Muscle of back (tissue), 11 donors: ENCODE data around the gene SRBD1. TPM values are rescaled to one million over a fixed set of nuclear protein-coding genes. Genes with fewer than 3 reads are reported as not detected.

Experiments used
- DNase-seq, 3 donors: peaks; one replicate each; pipeline versions ENCODE4 v3.0.0 to v3.0.0-alpha.2; 2013
- polyA plus RNA-seq, 10 donors: library from polyadenylated mRNA; unstranded; fragments of 120-200 nt; gene quantifications; one replicate each; pipeline ENCODE4 v1.2.1, GENCODE V29; 2013; ENCODE audit not compliant: insufficient read length in 10 of 10

Gene SRBD1
- polyA plus RNA-seq, 10 donors = 9.2 to 14.0 (median 11.0) TPM

GRCh38 chr2:45470531-45470930 lies 140.5 kb downstream of the SRBD1 start:
- peak; percentile 57 to 88 (median 83) for DNase-seq

- DNase-seq = peak in 1 of 3 donors; percentile 55
These were observed 141.6 kb downstream of the SRBD1 start for GRCh38 chr2:45469314-45470099.

GRCh38 chr2:45468279-45468678 lies 142.8 kb downstream of the SRBD1 start:
- no peak for DNase-seq

- no peak for DNase-seq
These were observed 145.0 kb downstream of the SRBD1 start for GRCh38 chr2:45466053-45466452.

GRCh38 chr2:45460825-45461224 lies 150.2 kb downstream of the SRBD1 start:
- DNase-seq = no peak

- DNase-seq = no peak
These were observed 151.2 kb downstream of the SRBD1 start for GRCh38 chr2:45459860-45460259.

- peak in 1 of 3 donors; percentile 51 for DNase-seq
These were observed 152.0 kb downstream of the SRBD1 start for GRCh38 chr2:45458909-45459563.

- no peak for DNase-seq
These were observed 153.7 kb downstream of the SRBD1 start for GRCh38 chr2:45457211-45457945.

- DNase-seq = peak; percentile 84 to 92 (median 89)
These were observed 158.2 kb downstream of the SRBD1 start for GRCh38 chr2:45452866-45453265.

GRCh38 chr2:45450634-45451033 lies 160.4 kb downstream of the SRBD1 start:
- DNase-seq = no peak

GRCh38 chr2:45448217-45448616 lies 162.8 kb downstream of the SRBD1 start:
- DNase-seq = no peak

GRCh38 chr2:45446016-45446415 lies 165.1 kb downstream of the SRBD1 start:
- DNase-seq = no peak

GRCh38 chr2:45445037-45445436 lies 166.0 kb downstream of the SRBD1 start:
- DNase-seq = peak in 2 of 3 donors; percentile 51 to 72

- DNase-seq = no peak
These were observed 168.1 kb downstream of the SRBD1 start for GRCh38 chr2:45443012-45443411.

GRCh38 chr2:45442026-45442425 lies 169.0 kb downstream of the SRBD1 start:
- DNase-seq = no peak

- no peak for DNase-seq
These were observed 169.5 kb downstream of the SRBD1 start for GRCh38 chr2:45441571-45441970.

GRCh38 chr2:45439788-45440773 lies 171.0 kb downstream of the SRBD1 start:
- no peak for DNase-seq

- no peak for DNase-seq
These were observed 172.0 kb downstream of the SRBD1 start for GRCh38 chr2:45438872-45439665.

GRCh38 chr2:45436456-45436855 lies 174.6 kb downstream of the SRBD1 start:
- DNase-seq = no peak

- peak in 1 of 3 donors; percentile 81 for DNase-seq
These were observed 175.8 kb downstream of the SRBD1 start for GRCh38 chr2:45435316-45435715.
